Transverse colon (tissue), 4 donors: ENCODE measurements around the gene SRGN. TPM values are rescaled to one million over a fixed set of nuclear protein-coding genes. Genes with fewer than 3 reads are reported as not detected.

Experiments
- DNase-seq: peaks from one replicate; pipeline ENCODE4 v3.0.0-alpha.2; 2019
- H3K27ac ChIP-seq, 4 donors: fragments of 200-600 bp; sonication (generic); 2 replicates each; pipeline ENCODE4 v1.5.1; 2016 to 2018; ENCODE audit warnings: inconsistent platforms in 4 of 4
- H3K27me3 ChIP-seq: fragments of 200-600 bp; sonication (generic); 2 replicates; pipeline ENCODE4 v1.5.1; 2017; ENCODE audit warnings: inconsistent platforms
- H3K36me3 ChIP-seq, 4 donors: fragments of 200-600 bp; sonication (generic); 2 replicates each; pipeline ENCODE4 v1.5.1; 2017 to 2019; ENCODE audit warnings: inconsistent platforms in 4 of 4
- H3K4me1 ChIP-seq, 4 donors: fragments of 200-600 bp; sonication (generic); 2 replicates each; pipeline ENCODE4 v1.5.1; 2017 to 2020; ENCODE audit warnings: inconsistent platforms in 4 of 4
- H3K4me3 ChIP-seq, 4 donors: fragments of 200-600 bp; sonication (generic); 1 replicate in 1 of 4; 2 replicates in 3 of 4; pipeline versions ENCODE4 v1.5.1 to v1.6.1; 2017 to 2019; ENCODE audit warnings: inconsistent platforms in 4 of 4
- H3K9me3 ChIP-seq, 2 donors: fragments of 200-600 bp; sonication (generic); 2 replicates each; pipeline ENCODE4 v1.5.1; 2017 to 2019; ENCODE audit warnings: inconsistent platforms in 2 of 2
- CTCF ChIP-seq, 5 experiments: fragments of 200-600 bp in 3 of 5; fragments of 450-650 bp in 2 of 5; sonication (generic) in 3 of 5; IDR thresholded peaks; 1 replicate in 2 of 5; 2 replicates in 3 of 5; pipeline ENCODE4 v1.5.1; 2016 to 2017; ENCODE audit warnings: antibody characterized with exemption in 5 of 5, inconsistent platforms in 3 of 5, mild to moderate bottlenecking in 2 of 5, moderate library complexity in 1 of 5
- EP300 ChIP-seq: sonication (generic); formaldehyde crosslinking; IDR thresholded peaks from one replicate; pipeline ENCODE4 v1.6.1; 2017; ENCODE audit warnings: antibody characterized with exemption, low read depth
- POLR2A ChIP-seq: fragments of 450-650 bp; IDR thresholded peaks from one replicate; pipeline ENCODE4 v1.6.1; 2016; ENCODE audit warnings: antibody characterized with exemption, mild to moderate bottlenecking, moderate library complexity
- POLR2AphosphoS5 ChIP-seq, 3 donors: sonication (generic); formaldehyde crosslinking; IDR thresholded peaks; one replicate each; pipeline ENCODE4 v1.6.1; 2016; ENCODE audit warnings: antibody characterized with exemption in 3 of 3
- WGBS, 2 donors: methylation state at CpG; one replicate each; pipeline ENCODE4 v1.1.5; 2018; ENCODE audit warnings: low coverage in 1 of 2; 5-methylcytosine and 5-hydroxymethylcytosine counted together
- in situ Hi-C, 4 donors: fragments of 200-750 bp; cut with MboI; loops; one replicate each; pipeline versions ENCODE4 v1.15.0 to v1.15.1; 2017; ENCODE audit warnings: low sequenced_read_pairs in 3 of 4, low pct_ligation_motif_present in 1 of 4, low pct_unique_long_range_greater_than_20kb in 1 of 4
- intact Hi-C: fragments of 100-400 bp; cut with DNase I; formaldehyde crosslinking; loops from one replicate; pipeline ENCODE4 v1.15.1; 2023; ENCODE audit warnings: low total_unique reads
- total RNA-seq, 4 donors: library from RNA; depleted of rRNA; stranded (reverse); fragments of >200 nt; gene quantifications; one replicate each; pipeline ENCODE4 v1.1.0, GENCODE V29; 2016

The SRGN gene
- total RNA-seq, 4 donors from 2014 or later = 9.0 to 83.8 (median 20.3) TPM

GRCh38 chr10:69096045-69096444 lies 8.1 kb downstream of the SRGN start:
- Histone ChIP-seq H3K9me3 (no peaks in the 10 kb centered on the region), H3K36me3 (no peaks in the 10 kb centered on the region), H3K4me1 (no peaks in the 10 kb centered on the region), H3K4me3 (no peak overlapping the region), H3K27ac (no peak overlapping the region), H3K27me3 (no peaks in the 10 kb centered on the region)
- WGBS, 2 donors = 55 to 61% methylated on average over 2 of the region's 2 CpGs
- no peak for TF ChIP-seq EP300
- TF ChIP-seq CTCF (IDR thresholded peaks at IDR 0.05) = no peak
- no peak for TF ChIP-seq POLR2AphosphoS5 (IDR thresholded peaks at IDR 0.05)
- TF ChIP-seq POLR2A = no peak
- in situ Hi-C loops (loop anchor here in 1 of 4 donors (10.0 kb wide), 1 partner anchor 91 kb away; no protein-coding TSS in a partner anchor), intact Hi-C loops (loop anchor here (10.0 kb wide), 1 partner anchor 91 kb away; no protein-coding TSS in a partner anchor)
- DNase-seq = no peak

GRCh38 chr10:69097729-69098128 lies 9.8 kb downstream of the SRGN start:
- in situ Hi-C loops (loop anchor here in 1 of 4 donors (10.0 kb wide), 1 partner anchor 93 kb away; no protein-coding TSS in a partner anchor), intact Hi-C loops (loop anchor here (10.0 kb wide), 1 partner anchor 93 kb away; no protein-coding TSS in a partner anchor)
- 74 to 78% methylated on average over 3 to 4 of the region's 4 CpGs for WGBS, 2 donors

GRCh38 chr10:69100136-69100872 lies 12.4 kb downstream of the SRGN start:
- WGBS, 2 donors = 46 to 55% methylated on average over 4 to 7 of the region's 7 CpGs
- Histone ChIP-seq H3K4me1 (no peaks in the 10 kb centered on the region), H3K4me3 (no peak overlapping the region), H3K36me3 (no peaks in the 10 kb centered on the region), H3K9me3 (no peaks in the 10 kb centered on the region), H3K27ac (no peak overlapping the region), H3K27me3 (no peaks in the 10 kb centered on the region)
- intact Hi-C loops = no loop called here
- no peak for DNase-seq
- TF ChIP-seq EP300 (no peak), CTCF (IDR thresholded peaks at IDR 0.05) (no peak), POLR2A (no peak), POLR2AphosphoS5 (IDR thresholded peaks at IDR 0.05) (no peak)
- in situ Hi-C loops = loop anchor here in 2 of 4 donors (25.0 kb wide), 2 partner anchors 88 to 113 kb away; partner anchors contain the start of gene KIFBP (in 1 of the 2)

More at GRCh38 chr10:69097729-69098128, 9.8 kb downstream of the SRGN start:
- Histone ChIP-seq H3K27me3 (no peaks in the 10 kb centered on the region), H3K9me3 (no peaks in the 10 kb centered on the region), H3K4me1 (no peaks in the 10 kb centered on the region), H3K4me3 (no peak overlapping the region), H3K36me3 (no peaks in the 10 kb centered on the region), H3K27ac (no peak overlapping the region)
- DNase-seq = no peak
- TF ChIP-seq CTCF (IDR thresholded peaks at IDR 0.05) (no peak), POLR2AphosphoS5 (IDR thresholded peaks at IDR 0.05) (no peak), EP300 (no peak), POLR2A (no peak)

GRCh38 chr10:69101451-69102095 lies 13.7 kb downstream of the SRGN start:
- in situ Hi-C loops = loop anchor here in 2 of 4 donors (25.0 kb wide), 2 partner anchors 89 to 114 kb away; partner anchors contain the start of gene KIFBP (in 1 of the 2)
- intact Hi-C loops = no loop called here
- Histone ChIP-seq H3K9me3 (no peaks in the 10 kb centered on the region), H3K27ac (no peak overlapping the region), H3K27me3 (no peaks in the 10 kb centered on the region), H3K36me3 (no peaks in the 10 kb centered on the region), H3K4me1 (no peaks in the 10 kb centered on the region), H3K4me3 (no peak overlapping the region)
- 70 to 76% methylated on average over 5 to 6 of the region's 6 CpGs for WGBS, 2 donors
- no peak for TF ChIP-seq POLR2A
- TF ChIP-seq EP300 = no peak
- no peak for TF ChIP-seq CTCF (IDR thresholded peaks at IDR 0.05)
- no peak for TF ChIP-seq POLR2AphosphoS5 (IDR thresholded peaks at IDR 0.05)
- no peak for DNase-seq
